ENCODE measurements around the gene CROCC. TPM values are rescaled to one million over a fixed set of nuclear protein-coding genes. Genes with fewer than 3 reads are reported as not detected.

The CROCC gene
- total RNA-seq, 1 donor from 2014 or later = 21.0 TPM

GRCh38 chr1:16920951-16921350 lies 780 bp upstream of the CROCC start:
- Histone ChIP-seq H3K27ac (no peak overlapping the region), H3K4me3 (no peak overlapping the region), H3K36me3 (no peaks in the 10 kb centered on the region), H3K27me3 (ENCODE audit: low read depth) (no peaks in the 10 kb centered on the region), H3K9me3 (no peaks in the 10 kb centered on the region), H3K4me1 (peaks cover 6% of the 10 kb centered on the region)
- peak; percentile 14 for DNase-seq
- no peak for ATAC-seq
- TF ChIP-seq, protein P1, sequence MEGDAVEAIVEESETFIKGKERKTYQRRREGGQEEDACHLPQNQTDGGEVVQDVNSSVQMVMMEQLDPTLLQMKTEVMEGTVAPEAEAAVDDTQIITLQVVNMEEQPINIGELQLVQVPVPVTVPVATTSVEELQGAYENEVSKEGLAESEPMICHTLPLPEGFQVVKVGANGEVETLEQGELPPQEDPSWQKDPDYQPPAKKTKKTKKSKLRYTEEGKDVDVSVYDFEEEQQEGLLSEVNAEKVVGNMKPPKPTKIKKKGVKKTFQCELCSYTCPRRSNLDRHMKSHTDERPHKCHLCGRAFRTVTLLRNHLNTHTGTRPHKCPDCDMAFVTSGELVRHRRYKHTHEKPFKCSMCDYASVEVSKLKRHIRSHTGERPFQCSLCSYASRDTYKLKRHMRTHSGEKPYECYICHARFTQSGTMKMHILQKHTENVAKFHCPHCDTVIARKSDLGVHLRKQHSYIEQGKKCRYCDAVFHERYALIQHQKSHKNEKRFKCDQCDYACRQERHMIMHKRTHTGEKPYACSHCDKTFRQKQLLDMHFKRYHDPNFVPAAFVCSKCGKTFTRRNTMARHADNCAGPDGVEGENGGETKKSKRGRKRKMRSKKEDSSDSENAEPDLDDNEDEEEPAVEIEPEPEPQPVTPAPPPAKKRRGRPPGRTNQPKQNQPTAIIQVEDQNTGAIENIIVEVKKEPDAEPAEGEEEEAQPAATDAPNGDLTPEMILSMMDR (IDR thresholded peaks at IDR 0.05) = no peak
- intact Hi-C loops (cut with DNase I) = no loop called here

GRCh38 chr1:16922466-16922865 lies 735 bp downstream of the CROCC start:
- TF ChIP-seq, protein P1 (IDR thresholded peaks at IDR 0.05) = no peak
- intact Hi-C loops (cut with DNase I) = no loop called here
- Histone ChIP-seq H3K36me3 (no peaks in the 10 kb centered on the region), H3K9me3 (no peaks in the 10 kb centered on the region), H3K4me3 (no peak overlapping the region), H3K27ac (no peak overlapping the region), H3K4me1 (peaks cover 6% of the 10 kb centered on the region), H3K27me3 (ENCODE audit: low read depth) (no peaks in the 10 kb centered on the region)
- DNase-seq (peak; percentile 25), ATAC-seq (no peak)

GRCh38 chr1:16922885-16923431 lies 1.2 kb downstream of the CROCC start:
- TF ChIP-seq, protein P1 (IDR thresholded peaks at IDR 0.05) = no peak
- no peaks in the 10 kb centered on the region for H3K27me3 ChIP-seq (ENCODE audit: low read depth)
- ATAC-seq (no peak), DNase-seq (peak; percentile 41)
- H3K27ac ChIP-seq = no peak overlapping the region
- intact Hi-C loops (cut with DNase I) = no loop called here
- peaks cover 6% of the 10 kb centered on the region for H3K4me1 ChIP-seq
- H3K36me3 ChIP-seq = no peaks in the 10 kb centered on the region
- H3K4me3 ChIP-seq = no peak overlapping the region
- no peaks in the 10 kb centered on the region for H3K9me3 ChIP-seq

DNA sequence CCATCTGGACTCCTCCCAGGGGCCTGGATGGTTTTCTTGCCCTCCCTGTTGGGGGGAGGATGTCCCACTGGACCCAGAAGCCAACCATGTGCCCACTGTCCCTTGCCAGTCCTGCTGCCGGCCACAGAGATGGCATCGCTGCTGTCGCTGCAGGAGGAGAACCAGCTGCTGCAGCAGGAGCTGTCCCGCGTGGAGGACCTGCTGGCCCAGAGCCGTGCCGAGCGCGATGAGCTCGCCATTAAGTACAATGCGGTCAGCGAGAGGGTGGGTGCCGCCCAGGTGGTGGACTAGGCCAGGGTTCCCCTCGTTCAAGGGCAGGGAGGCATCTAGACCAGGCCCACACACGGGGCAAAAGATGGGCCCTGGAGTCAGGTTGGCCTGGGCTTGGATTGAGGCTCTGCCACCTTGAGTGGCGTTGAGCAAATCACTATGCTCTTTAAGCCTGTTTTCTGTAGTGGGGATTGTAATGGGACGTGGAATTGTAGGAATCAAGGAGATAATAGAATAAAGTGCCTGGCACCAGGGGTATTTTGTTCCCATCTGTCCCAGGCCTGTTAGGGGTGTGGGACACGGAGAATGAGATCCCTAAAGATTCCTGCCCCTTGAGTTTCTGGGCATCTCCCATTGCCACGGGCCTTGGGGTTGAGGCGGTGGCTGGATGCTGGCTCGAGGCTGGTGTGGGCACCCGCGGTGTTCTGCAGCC lies 2.6 kb downstream of the CROCC start:
- no peaks in the 10 kb centered on the region for H3K36me3 ChIP-seq
- no peak overlapping the region for H3K27ac ChIP-seq
- TF ChIP-seq, protein P1 (IDR thresholded peaks at IDR 0.05) = no peak
- H3K4me3 ChIP-seq = no peak overlapping the region
- intact Hi-C loops (cut with DNase I) = no loop called here
- DNase-seq (peak; percentile 34), ATAC-seq (no peak)
- H3K27me3 ChIP-seq (ENCODE audit: low read depth) = no peaks in the 10 kb centered on the region
- H3K4me1 ChIP-seq = peaks cover 6% of the 10 kb centered on the region
- H3K9me3 ChIP-seq = no peaks in the 10 kb centered on the region

DNA sequence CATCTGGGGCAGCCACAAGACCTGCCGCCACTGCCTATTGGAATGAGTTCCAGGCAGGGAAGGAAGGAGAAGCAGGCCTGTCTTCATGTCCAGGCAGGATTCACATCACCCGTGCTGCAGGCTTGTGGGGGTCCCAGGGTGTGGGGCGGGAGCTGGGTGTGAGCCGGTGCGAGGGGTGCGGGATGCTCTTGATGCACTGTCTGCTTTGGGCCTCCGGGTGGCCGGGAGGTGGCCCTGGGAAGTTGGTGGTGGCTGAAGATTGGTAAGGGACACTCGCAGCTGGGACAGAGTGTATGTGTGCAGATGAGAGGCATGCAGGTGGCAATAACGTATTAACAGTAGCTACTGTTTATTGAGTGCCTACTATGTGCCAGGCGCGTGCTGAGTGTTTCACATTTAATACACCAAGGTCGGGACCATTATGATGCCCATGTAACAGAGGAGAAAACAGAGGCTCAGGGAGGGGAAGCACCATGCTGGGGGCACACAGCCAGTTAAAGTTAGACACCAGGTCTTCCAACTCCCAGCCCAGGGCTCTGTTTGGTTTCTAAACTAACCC lies 3.3 kb downstream of the CROCC start:
- Histone ChIP-seq H3K9me3 (no peaks in the 10 kb centered on the region), H3K4me1 (peaks cover 6% of the 10 kb centered on the region), H3K27ac (no peak overlapping the region), H3K27me3 (ENCODE audit: low read depth) (no peaks in the 10 kb centered on the region), H3K36me3 (no peaks in the 10 kb centered on the region), H3K4me3 (no peak overlapping the region)
- no peak for ATAC-seq
- intact Hi-C loops (cut with DNase I) = no loop called here
- DNase-seq = peak; percentile 29
- TF ChIP-seq, protein P1 (IDR thresholded peaks at IDR 0.05) = no peak
